IMR-90 (cell line): Measurements from ENCODE around the gene SFXN3. TPM values are rescaled to one million over a fixed set of nuclear protein-coding genes. Genes with fewer than 3 reads are reported as not detected.

Source experiments
- ATAC-seq: fragments of 200-7000 bp; cut with Tn5 transposase; 2 replicates; pipeline ENCODE4 v1.9.1; 2020; ENCODE audit warnings: low read depth, mild to moderate bottlenecking, moderate library complexity
- BruUV-seq: library from RNA; stranded (reverse); fragments of 400-500 nt; replicated peaks from 2 replicates; lab custom pipeline; 2021; lab: Mats Ljungman, UMichigan
- CTCF ChIA-PET: fragments of 300-600 bp; formaldehyde crosslinking; extraction: SDS; loops from one replicate; lab custom pipeline; 2021; ENCODE audit warnings: antibody characterized with exemption; lab: Yijun Ruan, JAX
- POLR2A ChIA-PET: fragments of 300-600 bp; sonication (Branson Sonifier 250); formaldehyde crosslinking; loops from one replicate; lab custom pipeline; 2022; ENCODE audit warnings: antibody characterized with exemption; ENCODE audit not compliant: unreplicated experiment; lab: Charles Lee
- DNase-seq: peaks from one replicate; pipeline ENCODE4 v3.0.0; 2013
- H2AFZ ChIP-seq: replicated peaks from 2 replicates; pipeline ENCODE3; 2013; ENCODE audit warnings: low read length, mild to moderate bottlenecking; ENCODE audit not compliant: poor library complexity
- H2AK5ac ChIP-seq: 2 replicates; pipeline ENCODE4 v1.6.1; 2013; ENCODE audit warnings: low read depth, low read length, inconsistent platforms
- H2AK9ac ChIP-seq: replicated peaks from 2 replicates; pipeline ENCODE3; 2013; ENCODE audit warnings: mild to moderate bottlenecking, low read depth, low read length, moderate library complexity; ENCODE audit not compliant: poor library complexity
- H2BK120ac ChIP-seq: 2 replicates; pipeline ENCODE4 v1.6.1; 2013; ENCODE audit warnings: low read depth, low read length, inconsistent platforms
- H2BK15ac ChIP-seq: 3 replicates; pipeline ENCODE4 v1.6.1; 2013; ENCODE audit warnings: low read depth, low read length, inconsistent platforms
- H2BK20ac ChIP-seq: 2 replicates; pipeline ENCODE4 v1.6.1; 2013; ENCODE audit warnings: low read depth, mild to moderate bottlenecking, inconsistent platforms, low read length, moderate library complexity
- H2BK5ac ChIP-seq: 2 replicates; pipeline ENCODE4 v1.6.1; 2013; ENCODE audit warnings: mild to moderate bottlenecking, low read depth, low read length, inconsistent platforms; ENCODE audit not compliant: poor library complexity, severe bottlenecking
- H3K14ac ChIP-seq: replicated peaks from 2 replicates; pipeline ENCODE4 v1.6.1; 2013; ENCODE audit warnings: low read depth, low read length, inconsistent platforms
- H3K18ac ChIP-seq: 2 replicates; pipeline ENCODE4 v1.6.1; 2013; ENCODE audit warnings: low read depth, low read length, control low read depth
- H3K23ac ChIP-seq: 2 replicates; pipeline ENCODE4 v1.6.1; 2013; ENCODE audit warnings: low read depth, low read length, inconsistent platforms
- H3K27ac ChIP-seq: 2 replicates; pipeline ENCODE4 v1.5.1; 2013; ENCODE audit warnings: mild to moderate bottlenecking, control low read depth, low read length; ENCODE audit not compliant: insufficient read depth
- H3K27me3 ChIP-seq: 2 replicates; pipeline ENCODE4 v1.6.1; 2013; ENCODE audit warnings: low read length; ENCODE audit not compliant: control insufficient read depth, insufficient read depth
- H3K36me3 ChIP-seq: 2 replicates; pipeline ENCODE4 v1.6.1; 2013; ENCODE audit warnings: low read length, mixed read lengths; ENCODE audit not compliant: control insufficient read depth, insufficient read depth
- H3K4ac ChIP-seq: 2 replicates; pipeline ENCODE4 v1.6.1; 2013; ENCODE audit warnings: low read depth, low read length, inconsistent platforms
- H3K4me1 ChIP-seq: 2 replicates; pipeline ENCODE4 v1.6.1; 2013; ENCODE audit warnings: low read length, mixed read lengths; ENCODE audit not compliant: control insufficient read depth, insufficient read depth
- H3K4me2 ChIP-seq: 2 replicates; pipeline ENCODE4 v1.6.1; 2013; ENCODE audit warnings: low read depth, mild to moderate bottlenecking, control low read depth, low read length, moderate library complexity
- H3K4me3 ChIP-seq: 2 replicates; pipeline ENCODE4 v1.5.1; 2013; ENCODE audit warnings: low read depth, mild to moderate bottlenecking, control low read depth, low read length, moderate library complexity; ENCODE audit not compliant: insufficient read depth
- H3K56ac ChIP-seq: 2 replicates; pipeline ENCODE4 v1.6.1; 2013; ENCODE audit warnings: low read length, inconsistent platforms; ENCODE audit not compliant: insufficient read depth; ENCODE audit errors: extremely low read depth
- H3K79me1 ChIP-seq, 2 experiments: 2 replicates each; pipeline ENCODE4 v1.6.1; 2013; ENCODE audit warnings: low read length in 2 of 2, inconsistent platforms in 1 of 2, low read depth in 1 of 2
- H3K9ac ChIP-seq: 2 replicates; pipeline ENCODE4 v1.6.1; 2013; ENCODE audit warnings: low read depth, low read length, control low read depth
- H3K9me1 ChIP-seq: 2 replicates; pipeline ENCODE4 v1.6.1; 2013; ENCODE audit warnings: low read length, inconsistent platforms; ENCODE audit not compliant: insufficient read depth
- H3K9me3 ChIP-seq: 2 replicates; pipeline ENCODE4 v1.6.1; 2013; ENCODE audit warnings: low read length; ENCODE audit not compliant: control insufficient read depth, insufficient read depth
- H4K20me1 ChIP-seq: 2 replicates; pipeline ENCODE4 v1.6.1; 2013; ENCODE audit warnings: low read length, inconsistent platforms; ENCODE audit not compliant: insufficient read depth
- H4K5ac ChIP-seq: 2 replicates; pipeline ENCODE4 v1.6.1; 2013; ENCODE audit warnings: mild to moderate bottlenecking, low read depth, low read length, control low read depth
- H4K8ac ChIP-seq, 2 experiments: 2 replicates each; pipeline ENCODE4 v1.6.1; 2013; ENCODE audit warnings: low read depth in 2 of 2, low read length in 2 of 2, control low read depth in 1 of 2, inconsistent platforms in 1 of 2
- H4K91ac ChIP-seq: 2 replicates; pipeline ENCODE4 v1.6.1; 2013; ENCODE audit warnings: low read depth, low read length, inconsistent platforms; ENCODE audit not compliant: insufficient read depth
- BHLHE40 ChIP-seq: fragments of 150-350 bp; IDR thresholded peaks from 2 replicates; pipeline ENCODE4 v1.6.1; 2016; ENCODE audit warnings: mild to moderate bottlenecking, low read depth, low read length
- ELK1 ChIP-seq: fragments of 150-350 bp; IDR thresholded peaks from 2 replicates; pipeline ENCODE4 v1.6.1; 2016; ENCODE audit warnings: low read depth, mild to moderate bottlenecking, low read length, moderate library complexity, borderline replicate concordance
- FOS ChIP-seq: fragments of 150-350 bp; IDR thresholded peaks from 2 replicates; pipeline ENCODE4 v1.6.1; 2016; ENCODE audit warnings: low read depth, low read length
- MAFK ChIP-seq: IDR thresholded peaks from 2 replicates; pipeline ENCODE4 v1.6.1; 2012; ENCODE audit warnings: low read depth, low read length, improper control_type of control experiment
- MAZ ChIP-seq: IDR thresholded peaks from 2 replicates; pipeline ENCODE4 v1.6.1; 2012; ENCODE audit warnings: low read depth, mild to moderate bottlenecking, low read length, improper control_type of control experiment, moderate library complexity, borderline replicate concordance
- MXI1 ChIP-seq: IDR thresholded peaks from 2 replicates; pipeline ENCODE4 v1.6.1; 2012; ENCODE audit warnings: low read depth, mild to moderate bottlenecking, low read length, moderate library complexity, borderline replicate concordance
- POLR2A ChIP-seq: IDR thresholded peaks from 2 replicates; pipeline ENCODE4 v1.6.1; 2012; ENCODE audit warnings: mild to moderate bottlenecking, low read depth, low read length
- RCOR1 ChIP-seq: IDR thresholded peaks from 2 replicates; pipeline ENCODE4 v1.6.1; 2012; ENCODE audit warnings: mild to moderate bottlenecking, low read length, improper control_type of control experiment; ENCODE audit not compliant: insufficient replicate concordance
- WGBS, 2 experiments: methylation state at CpG; one replicate each; pipeline versions ENCODE4 v1.1.5 to v1.1.7; 2013; ENCODE audit warnings: missing lambda C conversion rate in 2 of 2; ENCODE audit not compliant: insufficient read length in 1 of 2; ENCODE audit errors: extremely low coverage in 2 of 2; 5-methylcytosine and 5-hydroxymethylcytosine counted together
- dilution Hi-C: fragments of 300-500 bp; cut with HindIII; formaldehyde crosslinking; loops from one replicate; pipeline ENCODE4 v1.14.3; 2018; ENCODE audit warnings: low sequenced_read_pairs; ENCODE audit not compliant: unreplicated experiment
- in situ Hi-C: fragments of 300-500 bp; cut with MboI; formaldehyde crosslinking; loops from 3 replicates; pipeline ENCODE4 v1.14.3; 2019; ENCODE audit warnings: low sequenced_read_pairs, inconsistent platforms, mixed read lengths
- intact Hi-C: fragments of 100-400 bp; cut with micrococcal nuclease; formaldehyde crosslinking; loops from 2 replicates; pipeline ENCODE4 v1.10.0; 2022
- polyA plus RNA-seq, 3 experiments: library from polyadenylated mRNA; depleted of rRNA; stranded (reverse); fragments of >200 nt; gene quantifications; 2 replicates each; pipeline ENCODE4 v1.2.3, GENCODE V29; 2012; ENCODE audit warnings: low replicate concordance in 1 of 3
- total RNA-seq: library from RNA; depleted of rRNA; stranded (reverse); fragments of >200 nt; gene quantifications from 2 replicates; pipeline ENCODE4 v1.2.3, GENCODE V29; 2012
- TF ChIP-seq, protein P1 (sequence below): conservative IDR thresholded peaks from 2 replicates; pipeline ENCODE4 v1.5.1; 2012; ENCODE audit warnings: mild to moderate bottlenecking, low read depth, low read length, improper control_type of control experiment

The SFXN3 gene
- total and polyA plus RNA-seq, 2 of the 4 experiments (the other 2 are of a cell fraction) = 64.7 to 77.2 TPM

- H3K4me3 ChIP-seq = peak overlapping the region; percentile 60
- dilution Hi-C loops = no loop called here
- peak overlapping the region; percentile 71 for H3K9ac ChIP-seq
- peak overlapping the region; percentile 19 to 79 for H4K8ac ChIP-seq
- peaks cover 36% of the 10 kb centered on the region for H4K20me1 ChIP-seq
- H3K4me2 ChIP-seq = peak overlapping the region; percentile 83
- peak; percentile 73 for ATAC-seq
- H3K4ac ChIP-seq = peak overlapping the region; percentile 97
- peaks cover 31% of the 10 kb centered on the region for H3K36me3 ChIP-seq
- peak overlapping the region; percentile 42 for H4K5ac ChIP-seq
- in situ Hi-C loops = no loop called here
- H3K18ac ChIP-seq = peak overlapping the region; percentile 58
- peak overlapping the region; percentile 99 for H2AFZ ChIP-seq
- 12% methylated on average over 5 of the region's 6 CpGs; no CpG with 5 or more reads in 1 of the 2 experiments for WGBS, 2 experiments
- peak overlapping the region; percentile 27; the same call in 1 of the 3 replicates for H2BK15ac ChIP-seq
- peak overlapping the region; percentile 89 for H4K91ac ChIP-seq
- TF ChIP-seq MAZ = peak; percentile 68; the same call in 1 of the 2 replicates
- TF ChIP-seq FOS = peak; percentile 65
- 0 out of 2 replicates have a peak, but pooled peaks have one; percentile 14 for TF ChIP-seq MAFK
- no peak for TF ChIP-seq BHLHE40
- TF ChIP-seq, protein P1, sequence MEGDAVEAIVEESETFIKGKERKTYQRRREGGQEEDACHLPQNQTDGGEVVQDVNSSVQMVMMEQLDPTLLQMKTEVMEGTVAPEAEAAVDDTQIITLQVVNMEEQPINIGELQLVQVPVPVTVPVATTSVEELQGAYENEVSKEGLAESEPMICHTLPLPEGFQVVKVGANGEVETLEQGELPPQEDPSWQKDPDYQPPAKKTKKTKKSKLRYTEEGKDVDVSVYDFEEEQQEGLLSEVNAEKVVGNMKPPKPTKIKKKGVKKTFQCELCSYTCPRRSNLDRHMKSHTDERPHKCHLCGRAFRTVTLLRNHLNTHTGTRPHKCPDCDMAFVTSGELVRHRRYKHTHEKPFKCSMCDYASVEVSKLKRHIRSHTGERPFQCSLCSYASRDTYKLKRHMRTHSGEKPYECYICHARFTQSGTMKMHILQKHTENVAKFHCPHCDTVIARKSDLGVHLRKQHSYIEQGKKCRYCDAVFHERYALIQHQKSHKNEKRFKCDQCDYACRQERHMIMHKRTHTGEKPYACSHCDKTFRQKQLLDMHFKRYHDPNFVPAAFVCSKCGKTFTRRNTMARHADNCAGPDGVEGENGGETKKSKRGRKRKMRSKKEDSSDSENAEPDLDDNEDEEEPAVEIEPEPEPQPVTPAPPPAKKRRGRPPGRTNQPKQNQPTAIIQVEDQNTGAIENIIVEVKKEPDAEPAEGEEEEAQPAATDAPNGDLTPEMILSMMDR = no peak
- TF ChIP-seq POLR2A = peak; percentile 90
- TF ChIP-seq RCOR1 = peak; percentile 47
- TF ChIP-seq MXI1 = peak; percentile 51
- no peak for TF ChIP-seq ELK1
- ChIA-PET POLR2A (interaction anchor here (1.4 kb wide), 1 partner anchor 10 kb away, joined by 6 read pairs; no protein-coding TSS in a partner anchor), CTCF (interaction anchor here (1.7 to 2.1 kb wide), 2 partner anchors 14 to 19 kb away, joined by 4 to 7 read pairs; no protein-coding TSS in a partner anchor)
- peak overlapping the region; percentile 89 for H2BK5ac ChIP-seq
- H3K9me1 ChIP-seq = peaks cover 2% of the 10 kb centered on the region; the same call in 1 of the 2 replicates
- H3K14ac ChIP-seq = peak overlapping the region; percentile 99
- peak; percentile 91 for DNase-seq
- no TSS peak for BruUV-seq
- H3K4me1 ChIP-seq = peaks cover 2% of the 10 kb centered on the region
- H3K27me3 ChIP-seq = peaks cover 2% of the 10 kb centered on the region; the same call in 1 of the 2 replicates
- H2BK120ac ChIP-seq = peak overlapping the region; percentile 86
- intact Hi-C loops = loop anchor here (5.0 kb wide), 1 partner anchor 35 kb away; no protein-coding TSS in a partner anchor
- peak overlapping the region; percentile 88 for H2AK5ac ChIP-seq
- peak overlapping the region; percentile 93 for H3K56ac ChIP-seq
- H2BK20ac ChIP-seq = peak overlapping the region; percentile 75
- peaks cover 16 to 66% of the 10 kb centered on the region in 2 experiments; a peak in 3 of 4 replicates for H3K79me1 ChIP-seq
- H3K23ac ChIP-seq = peak overlapping the region; percentile 98
- H3K27ac ChIP-seq = peak overlapping the region; percentile 87
- no peaks in the 10 kb centered on the region for H3K9me3 ChIP-seq
- peak overlapping the region; percentile 98 for H2AK9ac ChIP-seq
These were observed 1.7 kb downstream of the SFXN3 start for GRCh38 chr10:101032637-101033224.
